ENCODE measurements around the gene CRYBB1. TPM values are rescaled to one million over a fixed set of nuclear protein-coding genes. Genes with fewer than 3 reads are reported as not detected.

Gene CRYBB1
- total and polyA plus RNA-seq, 2 of the 13 experiments (the other 11 are each of a cell fraction or from before 2014, with no cell fraction given): not detected

- no peak for ATAC-seq
- Histone ChIP-seq H3K9me3 (ENCODE audit: low read length) (no peaks in the 10 kb centered on the region), H3K9ac (ENCODE audit: insufficient read depth, low read depth, low read length) (no peak overlapping the region), H2AFZ (ENCODE audit: low read length) (no peak overlapping the region), H3K4me2 (ENCODE audit: low read depth, low read length) (no peak overlapping the region), H3K4me3 (replicated peaks in 1 of 3; ENCODE audit: insufficient read depth in 1 of 3, low read depth in 2 of 3, low read length in 3 of 3) (no peak overlapping the region), H3K4me1 (ENCODE audit: insufficient read depth, low read length) (no peaks in the 10 kb centered on the region), H3K27ac (ENCODE audit: extremely low read length, insufficient read depth, low read length) (no peak overlapping the region), H3K79me2 (ENCODE audit: insufficient read depth, low read length) (no peaks in the 10 kb centered on the region), H3K27me3 (ENCODE audit: control insufficient read depth in 1 of 2, insufficient read depth in 2 of 2, low read length in 2 of 2) (peaks cover 2 to 23% of the 10 kb centered on the region in 2 experiments; a peak in 3 of 5 replicates), H3K36me3 (replicated peaks in 1 of 2; ENCODE audit: control insufficient read depth in 1 of 2, insufficient read depth in 2 of 2, low read length in 2 of 2) (no peaks in the 10 kb centered on the region), H4K20me1 (ENCODE audit: insufficient read depth, low read length) (no peaks in the 10 kb centered on the region)
- intact Hi-C loops (cut with micrococcal nuclease; ENCODE audit: unreplicated experiment) (no loop called here), in situ Hi-C loops (cut with HindIII; ENCODE audit: extremely low pct_ligation_motif_present, low pct_unique_long_range_greater_than_20kb) (no loop called here)
- 0% methylated on average over 1 of the region's 2 CpGs for WGBS (ENCODE audit: low lambda C conversion rate)
- DNase-seq (ENCODE audit: low spot score): no peak
- POLR2A ChIA-PET: no interaction called here
- TF ChIP-seq FOXK1 (CRISPR knock-in tag; IDR thresholded peaks at IDR 0.05; ENCODE audit: borderline replicate concordance, low read depth): no peak
- TF ChIP-seq ZNF615 (CRISPR knock-in tag; IDR thresholded peaks at IDR 0.05; ENCODE audit: borderline replicate concordance): no peak
- no peak for TF ChIP-seq ELF3 (CRISPR knock-in tag; IDR thresholded peaks at IDR 0.05)
- TF ChIP-seq SATB2 (CRISPR knock-in tag; IDR thresholded peaks at IDR 0.05): no peak
- no peak for TF ChIP-seq NFYB (CRISPR knock-in tag; IDR thresholded peaks at IDR 0.05)
- TF ChIP-seq KLF15 (CRISPR knock-in tag; IDR thresholded peaks at IDR 0.05; ENCODE audit: borderline replicate concordance): no peak
- TF ChIP-seq, protein P1, sequence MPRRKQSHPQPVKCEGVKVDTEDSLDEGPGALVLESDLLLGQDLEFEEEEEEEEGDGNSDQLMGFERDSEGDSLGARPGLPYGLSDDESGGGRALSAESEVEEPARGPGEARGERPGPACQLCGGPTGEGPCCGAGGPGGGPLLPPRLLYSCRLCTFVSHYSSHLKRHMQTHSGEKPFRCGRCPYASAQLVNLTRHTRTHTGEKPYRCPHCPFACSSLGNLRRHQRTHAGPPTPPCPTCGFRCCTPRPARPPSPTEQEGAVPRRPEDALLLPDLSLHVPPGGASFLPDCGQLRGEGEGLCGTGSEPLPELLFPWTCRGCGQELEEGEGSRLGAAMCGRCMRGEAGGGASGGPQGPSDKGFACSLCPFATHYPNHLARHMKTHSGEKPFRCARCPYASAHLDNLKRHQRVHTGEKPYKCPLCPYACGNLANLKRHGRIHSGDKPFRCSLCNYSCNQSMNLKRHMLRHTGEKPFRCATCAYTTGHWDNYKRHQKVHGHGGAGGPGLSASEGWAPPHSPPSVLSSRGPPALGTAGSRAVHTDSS (CRISPR knock-in tag; conservative IDR thresholded peaks at IDR 0.05): no peak
- no peak for TF ChIP-seq ZNF558 (CRISPR knock-in tag; IDR thresholded peaks at IDR 0.05; ENCODE audit: borderline replicate concordance)
- no peak for TF ChIP-seq CSRNP2 (CRISPR knock-in tag; conservative IDR thresholded peaks at IDR 0.05; ENCODE audit: low read depth)
- no peak for TF ChIP-seq ZNF343 (CRISPR knock-in tag; IDR thresholded peaks at IDR 0.05)
- TF ChIP-seq, protein P2, sequence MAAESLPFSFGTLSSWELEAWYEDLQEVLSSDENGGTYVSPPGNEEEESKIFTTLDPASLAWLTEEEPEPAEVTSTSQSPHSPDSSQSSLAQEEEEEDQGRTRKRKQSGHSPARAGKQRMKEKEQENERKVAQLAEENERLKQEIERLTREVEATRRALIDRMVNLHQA (CRISPR knock-in tag; IDR thresholded peaks at IDR 0.05): no peak
- no peak for TF ChIP-seq IRF2 (CRISPR knock-in tag; IDR thresholded peaks at IDR 0.05)
- TF ChIP-seq RBFOX2 (IDR thresholded peaks at IDR 0.05; ENCODE audit: low read depth, low read length): no peak
- CTCF ChIA-PET (ENCODE audit: low intra/inter-chr PET ratio, low total read pairs): no interaction called here
- BruUV-seq (replicated peaks): no TSS peak
- no peak for FAIRE-seq
Measured at GRCh38 chr22:26616650-26617049, 1.2 kb downstream of the CRYBB1 start.
